Uterus (tissue), 2 donors: ENCODE results near the gene PTGIS.

Source experiments
- CTCF ChIP-seq, 4 experiments: fragments of 200-600 bp in 2 of 4; fragments of 450-650 bp in 2 of 4; sonication (generic) in 2 of 4; IDR thresholded peaks; one replicate each; pipeline ENCODE4 v1.5.1; 2016 to 2019; ENCODE audit warnings: antibody characterized with exemption in 4 of 4, mild to moderate bottlenecking in 2 of 4, moderate library complexity in 1 of 4
- POLR2A ChIP-seq, 2 donors: fragments of 450-650 bp; IDR thresholded peaks; one replicate each; pipeline ENCODE4 v1.6.1; 2016; ENCODE audit warnings: antibody characterized with exemption in 2 of 2, mild to moderate bottlenecking in 1 of 2, moderate library complexity in 1 of 2

- TF ChIP-seq CTCF (IDR thresholded peaks at IDR 0.05): no peak
- no peak for TF ChIP-seq POLR2A (IDR thresholded peaks at IDR 0.05)
Observed at GRCh38 chr20:49612127-49612738, 44.3 kb upstream of the PTGIS start.
